ENCODE data around the gene FILIP1.

- TF ChIP-seq HDAC2 (IDR thresholded peaks at IDR 0.05; ENCODE audit: borderline replicate concordance in 1 of 2, low read depth in 2 of 2, low read length in 2 of 2): no peak
- no peak for TF ChIP-seq POLR2A (IDR thresholded peaks at IDR 0.05; ENCODE audit: control extremely low read depth in 1 of 2, low read depth in 2 of 2, low read length in 2 of 2)
- peak in 1 of 3 experiments; percentile 4; a peak in 1 of 4 replicates for TF ChIP-seq CTCF (IDR thresholded peaks at IDR 0.05; ENCODE audit: control extremely low read depth in 1 of 3, insufficient read depth in 1 of 3, low read depth in 1 of 3, low read length in 3 of 3)
- no peak for TF ChIP-seq MAX (IDR thresholded peaks at IDR 0.05)
- no peak for TF ChIP-seq JUN (IDR thresholded peaks at IDR 0.05; ENCODE audit: low read depth, low read length)
- no peak for TF ChIP-seq BCL11A (IDR thresholded peaks at IDR 0.05; ENCODE audit: low read depth in 2 of 2, low read length in 2 of 2)
- TF ChIP-seq SRF (IDR thresholded peaks at IDR 0.05; ENCODE audit: low read depth, low read length): no peak
- no peak for TF ChIP-seq JUND (IDR thresholded peaks at IDR 0.05; ENCODE audit: low read length)
- TF ChIP-seq BACH1 (IDR thresholded peaks at IDR 0.05; ENCODE audit: low read length): no peak
- no peak for TF ChIP-seq ZNF274 (IDR thresholded peaks at IDR 0.05; ENCODE audit: borderline replicate concordance, extremely low read depth, low read length)
- no peak for TF ChIP-seq ATF3 (IDR thresholded peaks at IDR 0.05; ENCODE audit: insufficient read depth, low read depth, low read length)
These were observed 188.0 kb downstream of the FILIP1 start for GRCh38 chr6:75305573-75305972.

Data from H1 (cell line).